Astrocyte (in vitro differentiated cells and primary cell): ENCODE data around the gene USP31. TPM values are rescaled to one million over a fixed set of nuclear protein-coding genes. Genes with fewer than 3 reads are reported as not detected.

Experiments used
- DNase-seq: peaks from one replicate; pipeline ENCODE4 v3.0.0-alpha.2; 2010; ENCODE audit warnings: low read depth
- FAIRE-seq: peaks from 2 replicates; lab custom pipeline; 2011; peaks lifted over from hg19 to GRCh38; lab: Jason Lieb, UNC
- H2AFZ ChIP-seq: 2 replicates; pipeline ENCODE4 v1.6.0; 2012; ENCODE audit warnings: low read depth, low read length, inconsistent platforms
- H3K27ac ChIP-seq: 2 replicates; pipeline ENCODE4 v1.5.1; 2011; ENCODE audit warnings: low read depth, low read length, inconsistent platforms
- H3K27me3 ChIP-seq: 2 replicates; pipeline ENCODE4 v1.6.0; 2011; ENCODE audit warnings: low read length, inconsistent platforms; ENCODE audit not compliant: insufficient read depth
- H3K36me3 ChIP-seq: 2 replicates; pipeline ENCODE4 v1.5.1; 2011; ENCODE audit warnings: low read length, inconsistent platforms; ENCODE audit not compliant: insufficient read depth
- H3K4me1 ChIP-seq: 2 replicates; pipeline ENCODE4 v1.5.1; 2011; ENCODE audit warnings: low read length, inconsistent platforms; ENCODE audit not compliant: insufficient read depth
- H3K4me2 ChIP-seq: 2 replicates; pipeline ENCODE4 v1.6.0; 2012; ENCODE audit warnings: low read length, inconsistent platforms
- H3K4me3 ChIP-seq: 2 replicates; pipeline ENCODE4 v1.5.1; 2011; ENCODE audit warnings: low read depth, mild to moderate bottlenecking, low read length, inconsistent platforms; ENCODE audit not compliant: insufficient read depth
- H3K79me2 ChIP-seq: 2 replicates; pipeline ENCODE4 v1.6.0; 2012; ENCODE audit warnings: mild to moderate bottlenecking, low read length, inconsistent platforms; ENCODE audit not compliant: insufficient read depth
- H3K9ac ChIP-seq: 2 replicates; pipeline ENCODE4 v1.6.0; 2012; ENCODE audit warnings: mild to moderate bottlenecking, low read length, inconsistent platforms
- H3K9me3 ChIP-seq: 2 replicates; pipeline ENCODE4 v1.5.1; 2012; ENCODE audit warnings: low read depth, mild to moderate bottlenecking, low read length, inconsistent platforms; ENCODE audit not compliant: insufficient read depth
- H4K20me1 ChIP-seq: 2 replicates; pipeline ENCODE4 v1.6.0; 2012; ENCODE audit warnings: low read length, inconsistent platforms; ENCODE audit not compliant: insufficient read depth
- H3K27ac Mint-ChIP-seq: one replicate; pipeline ENCODE4 v1.8.0; 2021; ENCODE audit warnings: mild to moderate bottlenecking, mixed read lengths; ENCODE audit not compliant: unreplicated experiment
- H3K27me3 Mint-ChIP-seq: one replicate; pipeline ENCODE4 v1.8.0; 2021; ENCODE audit warnings: low read depth, mixed read lengths; ENCODE audit not compliant: unreplicated experiment
- H3K36me3 Mint-ChIP-seq: one replicate; pipeline ENCODE4 v1.8.0; 2021; ENCODE audit warnings: low read depth, mixed read lengths; ENCODE audit not compliant: unreplicated experiment
- H3K4me1 Mint-ChIP-seq: one replicate; pipeline ENCODE4 v1.8.0; 2021; ENCODE audit warnings: low read depth, mixed read lengths; ENCODE audit not compliant: unreplicated experiment
- H3K4me3 Mint-ChIP-seq: one replicate; pipeline ENCODE4 v1.8.0; 2021; ENCODE audit warnings: mild to moderate bottlenecking, moderate library complexity, mixed read lengths; ENCODE audit not compliant: unreplicated experiment
- H3K9me3 Mint-ChIP-seq: one replicate; pipeline ENCODE4 v1.8.0; 2021; ENCODE audit warnings: mild to moderate bottlenecking, mixed read lengths; ENCODE audit not compliant: unreplicated experiment
- EZH2 ChIP-seq: IDR thresholded peaks from 2 replicates; pipeline ENCODE4 v1.6.1; 2012; ENCODE audit warnings: mild to moderate bottlenecking, low read length, inconsistent platforms; ENCODE audit not compliant: insufficient read depth
- total RNA-seq: library from RNA; stranded (reverse); gene quantifications from 2 replicates; pipeline ENCODE4 v1.2.1, GENCODE V29; 2021
- TF ChIP-seq, protein P1 (sequence below): IDR thresholded peaks from 2 replicates; pipeline ENCODE4 v1.5.1; 2011; ENCODE audit warnings: low read depth, mild to moderate bottlenecking, inconsistent platforms, low read length, moderate library complexity; ENCODE audit not compliant: insufficient read depth

Gene USP31
- total RNA-seq, 1 donor from 2014 or later = 9.4 TPM

DNA sequence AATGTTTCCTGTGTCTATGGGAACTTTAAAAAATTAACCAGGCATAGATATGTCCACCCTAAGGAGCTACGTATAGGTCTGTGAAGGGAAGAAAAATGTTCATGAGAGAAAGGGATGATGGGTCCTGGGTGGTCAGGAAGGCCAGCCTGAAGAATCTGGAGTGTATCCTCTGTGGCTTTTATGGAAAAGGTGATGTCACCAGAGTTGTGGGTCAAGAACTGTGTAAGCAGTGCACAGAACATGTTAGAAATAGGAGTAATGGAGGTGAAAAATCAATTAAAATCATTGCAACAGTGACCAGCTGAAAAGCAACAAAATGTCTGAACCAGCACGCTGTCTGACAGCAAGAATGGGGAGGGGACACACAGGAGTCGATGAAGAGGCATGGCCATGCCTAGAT, 68.5 kb downstream of the USP31 start:
- Histone ChIP-seq H3K4me3 (no peak overlapping the region), H3K9ac (peak overlapping the region; percentile 18), H3K27ac (peak overlapping the region; percentile 65), H3K4me1 (peaks cover 20% of the 10 kb centered on the region), H3K9me3 (no peaks in the 10 kb centered on the region), H3K36me3 (peaks cover 2% of the 10 kb centered on the region), H3K4me2 (no peak overlapping the region), H3K27me3 (no peaks in the 10 kb centered on the region), H3K79me2 (no peaks in the 10 kb centered on the region), H4K20me1 (no peaks in the 10 kb centered on the region), H2AFZ (no peak overlapping the region)
- H3K27me3 Mint-ChIP-seq = no peaks in the 10 kb centered on the region
- H3K4me3 Mint-ChIP-seq = peak overlapping the region; percentile 22
- no peak for DNase-seq
- peaks cover 23% of the 10 kb centered on the region for H3K4me1 Mint-ChIP-seq
- H3K36me3 Mint-ChIP-seq = peaks cover 18% of the 10 kb centered on the region
- TF ChIP-seq EZH2 = no peak
- TF ChIP-seq, protein P1, sequence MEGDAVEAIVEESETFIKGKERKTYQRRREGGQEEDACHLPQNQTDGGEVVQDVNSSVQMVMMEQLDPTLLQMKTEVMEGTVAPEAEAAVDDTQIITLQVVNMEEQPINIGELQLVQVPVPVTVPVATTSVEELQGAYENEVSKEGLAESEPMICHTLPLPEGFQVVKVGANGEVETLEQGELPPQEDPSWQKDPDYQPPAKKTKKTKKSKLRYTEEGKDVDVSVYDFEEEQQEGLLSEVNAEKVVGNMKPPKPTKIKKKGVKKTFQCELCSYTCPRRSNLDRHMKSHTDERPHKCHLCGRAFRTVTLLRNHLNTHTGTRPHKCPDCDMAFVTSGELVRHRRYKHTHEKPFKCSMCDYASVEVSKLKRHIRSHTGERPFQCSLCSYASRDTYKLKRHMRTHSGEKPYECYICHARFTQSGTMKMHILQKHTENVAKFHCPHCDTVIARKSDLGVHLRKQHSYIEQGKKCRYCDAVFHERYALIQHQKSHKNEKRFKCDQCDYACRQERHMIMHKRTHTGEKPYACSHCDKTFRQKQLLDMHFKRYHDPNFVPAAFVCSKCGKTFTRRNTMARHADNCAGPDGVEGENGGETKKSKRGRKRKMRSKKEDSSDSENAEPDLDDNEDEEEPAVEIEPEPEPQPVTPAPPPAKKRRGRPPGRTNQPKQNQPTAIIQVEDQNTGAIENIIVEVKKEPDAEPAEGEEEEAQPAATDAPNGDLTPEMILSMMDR = no peak
- peaks cover 1% of the 10 kb centered on the region for H3K9me3 Mint-ChIP-seq
- no peak for FAIRE-seq
- H3K27ac Mint-ChIP-seq = peak overlapping the region; percentile 93

- Mint-ChIP-seq H3K4me1 (peaks cover 23% of the 10 kb centered on the region), H3K36me3 (peaks cover 18% of the 10 kb centered on the region), H3K9me3 (peaks cover 1% of the 10 kb centered on the region), H3K27ac (no peak overlapping the region), H3K4me3 (peak overlapping the region; percentile 22), H3K27me3 (no peaks in the 10 kb centered on the region)
- Histone ChIP-seq H3K9ac (no peak overlapping the region), H3K27me3 (no peaks in the 10 kb centered on the region), H4K20me1 (no peaks in the 10 kb centered on the region), H3K79me2 (no peaks in the 10 kb centered on the region), H2AFZ (no peak overlapping the region), H3K36me3 (peaks cover 2% of the 10 kb centered on the region), H3K4me2 (no peak overlapping the region), H3K27ac (no peak overlapping the region), H3K4me1 (peaks cover 20% of the 10 kb centered on the region), H3K9me3 (no peaks in the 10 kb centered on the region), H3K4me3 (no peak overlapping the region)
- no peak for FAIRE-seq
- no peak for TF ChIP-seq EZH2
- TF ChIP-seq, protein P1 = no peak
- no peak for DNase-seq
Measured at GRCh38 chr16:23080329-23080728, 68.9 kb downstream of the USP31 start.

DNA sequence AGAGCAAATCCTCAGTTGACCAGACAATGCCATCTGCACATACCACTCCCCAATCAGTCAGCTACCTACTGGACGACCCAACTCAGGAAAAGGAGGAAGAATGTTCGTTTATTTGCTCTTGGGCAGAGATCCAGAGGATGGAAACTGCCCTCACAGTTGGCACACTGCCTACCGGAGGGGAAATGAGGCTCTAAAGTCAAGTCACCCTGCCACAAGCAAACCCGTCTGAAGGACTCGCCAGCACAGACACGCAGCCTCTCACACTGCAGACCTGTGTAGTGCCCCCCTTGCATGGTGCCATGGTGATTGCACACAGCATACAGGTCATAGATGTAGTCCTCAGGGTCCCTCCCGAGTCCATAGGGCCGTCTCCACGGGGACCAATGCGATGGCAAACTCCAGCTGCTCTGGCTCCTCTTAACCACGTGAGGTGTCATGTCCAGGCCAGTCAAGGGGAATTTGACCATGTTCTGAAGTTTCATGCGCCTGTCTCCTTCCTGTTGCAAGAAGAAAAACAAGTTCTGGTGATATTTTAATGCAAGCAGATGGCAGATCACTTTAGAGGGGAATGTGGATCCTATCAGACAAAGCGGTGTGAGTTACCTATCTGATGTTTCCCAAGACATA, 69.5 kb downstream of the USP31 start:
- no peaks in the 10 kb centered on the region for H4K20me1 ChIP-seq
- peaks cover 23% of the 10 kb centered on the region for H3K4me1 Mint-ChIP-seq
- H3K4me1 ChIP-seq = peaks cover 20% of the 10 kb centered on the region
- H3K27ac Mint-ChIP-seq = no peak overlapping the region
- DNase-seq (no peak), FAIRE-seq (no peak)
- no peak overlapping the region for H3K4me3 ChIP-seq
- H3K79me2 ChIP-seq = no peaks in the 10 kb centered on the region
- H3K4me2 ChIP-seq = no peak overlapping the region
- no peak overlapping the region for H3K9ac ChIP-seq
- H3K27ac ChIP-seq = no peak overlapping the region
- H3K4me3 Mint-ChIP-seq = no peak overlapping the region
- H3K27me3 Mint-ChIP-seq = no peaks in the 10 kb centered on the region
- H3K36me3 ChIP-seq = peaks cover 2% of the 10 kb centered on the region
- TF ChIP-seq, protein P1 = no peak
- TF ChIP-seq EZH2 = no peak
- H3K9me3 Mint-ChIP-seq = peaks cover 1% of the 10 kb centered on the region
- no peak overlapping the region for H2AFZ ChIP-seq
- no peaks in the 10 kb centered on the region for H3K9me3 ChIP-seq
- H3K27me3 ChIP-seq = no peaks in the 10 kb centered on the region
- H3K36me3 Mint-ChIP-seq = peaks cover 18% of the 10 kb centered on the region
